NOMO-1 treated with DMSO at 0.1 percent for 48 hours (cell line): Measurements from ENCODE around the gene NUF2.
"Not testable (repeated sequence)": the region's sequence is repeated elsewhere in the genome, so short reads cannot be mapped to it uniquely, and the experiment has no call there.

Experiments
- DNase-seq: peaks from one replicate; lab custom pipeline; 2025; ENCODE audit not compliant: unreplicated experiment; lab: John Stamatoyannopoulos, UW

The NUF2 gene

DNA sequence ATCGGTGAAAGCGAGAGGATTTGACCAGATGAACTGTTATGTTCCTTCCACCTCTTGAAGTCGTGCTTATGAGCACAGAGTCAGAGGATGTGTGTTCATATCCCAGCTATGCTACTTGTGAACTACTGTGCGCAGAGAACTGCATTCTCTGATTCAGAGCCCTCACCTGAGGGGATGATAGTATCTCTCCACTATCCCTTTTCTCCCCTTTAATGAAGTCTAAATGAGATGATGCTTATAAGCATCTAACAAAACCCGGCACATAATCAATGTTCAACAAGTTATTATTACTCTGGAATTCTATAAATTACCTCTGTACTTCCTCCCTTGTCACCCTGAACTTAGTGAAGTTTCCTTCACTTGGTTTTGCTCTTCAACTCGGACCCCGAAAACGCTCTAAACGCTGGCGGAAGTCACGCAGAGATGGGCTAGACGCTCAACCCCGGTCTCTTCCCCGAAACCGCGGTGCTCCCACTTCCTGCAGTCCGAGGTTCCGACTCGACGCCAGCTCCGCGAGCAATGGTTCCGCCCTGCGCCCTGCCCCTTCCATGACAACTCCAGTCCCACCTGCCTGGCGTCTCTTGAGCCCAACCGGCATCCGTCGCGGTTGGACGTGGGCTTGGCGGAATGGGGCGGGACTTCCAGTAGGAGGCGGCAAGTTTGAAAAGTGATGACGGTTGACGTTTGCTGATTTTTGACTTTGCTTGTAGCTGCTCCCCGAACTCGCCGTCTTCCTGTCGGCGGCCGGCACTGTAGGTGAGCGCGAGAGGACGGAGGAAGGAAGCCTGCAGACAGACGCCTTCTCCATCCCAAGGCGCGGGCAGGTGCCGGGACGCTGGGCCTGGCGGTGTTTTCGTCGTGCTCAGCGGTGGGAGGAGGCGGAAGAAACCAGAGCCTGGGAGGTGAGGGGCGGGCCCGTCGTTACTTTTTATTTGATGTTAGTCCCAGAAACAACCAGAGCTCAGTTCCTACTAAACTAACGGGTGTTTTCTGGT is at the start of gene NUF2:
NUF2 (plus strand) TSS at position 644 of the 995 bp plus-strand sequence. CDS start 4,098 bp downstream, outside the sequence.
- peak; percentile 96 for DNase-seq

DNA sequence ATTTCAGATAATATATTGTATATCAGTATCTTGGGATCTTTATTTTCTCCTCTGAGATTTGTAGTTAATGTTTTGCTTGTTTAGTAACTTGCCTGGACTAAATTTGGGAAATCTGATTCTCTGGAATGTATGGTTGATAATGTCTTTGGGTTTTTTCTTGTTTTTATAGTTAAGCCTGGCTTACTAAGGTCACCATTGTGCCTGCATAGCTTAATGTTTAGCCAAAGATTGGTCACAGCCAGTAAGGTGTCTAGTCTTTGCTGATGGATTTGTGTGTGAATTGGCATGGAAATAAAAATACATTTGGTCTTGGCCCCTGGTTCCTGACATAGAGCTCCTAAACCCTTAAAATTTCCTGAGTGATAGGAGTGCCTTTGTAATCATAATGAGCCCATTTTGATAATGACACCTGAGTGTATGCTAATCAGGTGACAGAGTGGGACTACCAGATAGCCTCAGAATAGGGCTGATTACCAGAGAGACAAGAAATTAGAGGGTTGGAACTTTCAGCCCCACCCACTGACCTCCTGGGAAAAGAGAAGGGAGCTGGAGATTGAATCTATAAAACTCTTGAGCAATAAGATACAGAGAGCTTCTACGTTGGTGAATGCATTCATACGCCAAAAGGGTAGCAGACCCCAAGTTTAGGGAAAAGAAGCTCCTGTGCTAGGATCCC is 47.9 kb upstream of the NUF2 start:
- DNase-seq: no peak

DNA sequence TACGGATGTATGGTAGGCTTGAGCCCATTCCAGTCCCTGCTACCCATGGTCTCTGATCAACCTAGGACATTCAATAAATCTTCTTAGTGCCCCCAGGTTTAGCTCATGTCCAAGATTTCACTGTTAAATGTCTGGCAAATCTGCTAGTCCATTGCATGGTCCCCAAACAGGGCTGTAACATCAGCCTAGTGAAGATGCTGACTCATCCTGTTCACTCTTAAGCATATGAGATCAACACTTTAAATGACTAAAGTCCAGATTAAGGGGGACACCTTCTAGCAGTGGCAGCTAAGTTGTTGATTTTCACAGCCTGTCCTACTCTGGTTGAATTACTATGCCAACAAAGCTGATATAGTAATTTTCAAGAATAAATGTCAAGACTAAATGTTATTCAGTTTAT is 46.5 kb upstream of the NUF2 start:
- DNase-seq: no peak

DNA sequence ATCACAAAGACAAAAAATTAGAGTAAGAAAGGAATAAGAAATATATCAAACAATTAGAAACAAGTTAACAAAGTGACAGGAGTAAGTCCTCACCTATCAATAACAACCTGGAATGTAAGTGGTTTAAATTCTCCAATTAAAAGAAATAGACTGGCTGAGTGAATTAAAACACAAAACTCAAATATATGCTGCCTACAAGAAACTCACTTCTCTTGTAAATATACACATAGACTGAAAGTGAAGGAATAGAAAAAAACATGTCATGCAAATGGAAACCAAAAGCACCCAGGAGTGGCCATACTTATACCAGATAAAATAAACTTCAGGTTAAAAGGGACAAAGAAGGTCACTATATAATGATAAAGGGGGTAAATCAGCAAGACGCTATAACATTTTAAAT is 43.2 kb upstream of the NUF2 start:
- DNase-seq: no peak

DNA sequence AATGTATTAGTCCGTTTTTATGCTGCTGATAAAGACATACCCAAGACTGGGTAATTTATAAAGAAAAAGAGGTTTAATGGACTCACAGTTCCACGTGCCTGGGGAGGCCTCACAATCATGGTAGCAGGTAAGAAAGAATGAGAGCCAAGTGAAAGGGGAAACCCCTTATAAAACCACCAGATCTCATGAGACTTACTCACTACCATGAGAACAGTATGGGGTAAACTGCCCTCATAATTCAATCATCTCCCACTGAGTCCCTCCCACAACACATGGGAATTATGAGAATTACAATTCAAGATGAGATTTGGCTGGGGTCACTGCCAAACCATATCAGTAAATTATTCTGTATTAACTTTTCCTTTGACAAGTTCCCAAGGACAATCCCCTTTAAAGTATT is 36.9 kb upstream of the NUF2 start:
- DNase-seq: not testable (repeated sequence)

DNA sequence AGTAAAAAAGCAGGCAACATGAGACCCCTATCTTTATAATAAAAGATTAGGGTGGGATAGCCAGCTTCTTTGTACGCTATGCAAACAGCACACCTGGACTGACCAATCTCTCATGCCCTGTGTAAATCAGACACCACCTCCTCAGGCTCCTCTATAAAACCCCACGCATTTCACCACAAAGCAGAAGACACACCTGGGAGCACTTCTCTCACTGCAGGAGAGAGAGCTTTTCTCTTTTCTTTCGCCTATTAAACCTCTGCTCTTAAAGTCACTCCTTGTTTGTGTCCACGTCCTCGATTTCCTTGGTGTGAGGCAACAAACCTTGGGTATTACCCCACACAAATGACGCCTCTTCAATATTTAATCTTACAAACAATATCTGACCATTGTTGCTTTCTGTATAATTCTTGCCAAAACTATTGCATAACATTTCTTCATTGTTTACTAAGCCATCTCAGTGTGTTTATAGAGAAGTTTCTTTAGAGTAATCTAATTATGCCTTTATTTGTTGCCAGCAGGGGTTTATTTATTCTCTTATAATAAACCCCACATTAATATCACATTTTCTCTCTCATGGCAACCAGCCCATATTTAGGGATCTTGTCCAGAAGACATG is 31.6 kb upstream of the NUF2 start:
- no peak for DNase-seq

DNA sequence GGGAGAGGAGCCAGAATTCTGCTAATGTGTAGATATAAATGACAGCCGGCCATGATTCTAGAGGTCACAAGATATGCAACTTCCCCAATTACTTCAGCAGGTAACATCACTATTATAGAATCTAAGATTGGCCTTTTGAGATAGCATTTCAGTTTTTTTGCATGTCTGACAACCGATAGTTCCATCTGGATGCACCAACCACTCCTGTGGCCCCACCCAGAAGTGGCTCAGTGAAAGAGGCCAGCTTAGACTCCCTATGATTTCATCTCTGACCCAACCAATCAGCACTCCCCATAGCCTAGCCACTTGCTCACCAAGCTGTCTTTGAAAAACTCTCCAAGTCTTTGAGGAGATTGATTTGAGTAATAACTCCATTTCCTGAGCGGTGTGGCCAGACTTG is 30.3 kb upstream of the NUF2 start:
- DNase-seq: no peak

DNA sequence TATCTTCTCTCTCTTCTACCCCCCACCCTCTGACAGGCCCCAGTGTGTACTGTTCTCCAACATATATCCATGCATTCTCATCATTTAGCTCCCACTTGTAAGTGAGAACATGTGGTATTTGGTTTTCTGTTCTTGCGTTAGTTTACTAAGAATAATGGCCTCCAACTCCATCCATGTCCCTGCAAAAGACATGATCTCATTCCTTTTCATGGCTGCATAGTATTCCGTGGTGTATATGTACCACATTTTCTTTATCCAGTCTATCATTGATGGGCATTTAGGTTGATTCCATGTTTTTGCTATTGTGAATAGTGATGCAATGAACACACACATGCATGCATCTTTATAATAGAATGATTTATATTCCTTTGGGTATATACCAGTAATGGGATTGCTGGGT is 29.6 kb upstream of the NUF2 start:
- not testable (repeated sequence) for DNase-seq

DNA sequence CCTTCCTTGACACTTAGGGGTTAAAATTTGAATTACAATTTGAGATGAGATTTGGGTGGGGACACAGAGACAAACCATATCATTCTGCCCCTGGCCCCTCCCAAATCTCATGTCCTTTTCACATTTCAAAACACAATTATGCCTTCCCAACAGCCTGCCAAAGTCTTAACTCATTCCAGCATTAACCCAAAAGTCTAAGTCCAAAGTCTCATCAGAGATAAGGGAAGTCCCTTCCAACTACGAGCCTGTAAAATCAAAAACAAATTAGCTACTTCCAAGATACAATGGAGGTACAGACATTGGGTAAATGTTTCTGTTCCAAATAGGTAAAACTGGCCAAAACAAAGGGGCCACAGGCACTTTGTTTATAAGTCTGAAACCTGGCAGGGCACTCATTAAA is 28.3 kb upstream of the NUF2 start:
- not testable (repeated sequence) for DNase-seq

DNA sequence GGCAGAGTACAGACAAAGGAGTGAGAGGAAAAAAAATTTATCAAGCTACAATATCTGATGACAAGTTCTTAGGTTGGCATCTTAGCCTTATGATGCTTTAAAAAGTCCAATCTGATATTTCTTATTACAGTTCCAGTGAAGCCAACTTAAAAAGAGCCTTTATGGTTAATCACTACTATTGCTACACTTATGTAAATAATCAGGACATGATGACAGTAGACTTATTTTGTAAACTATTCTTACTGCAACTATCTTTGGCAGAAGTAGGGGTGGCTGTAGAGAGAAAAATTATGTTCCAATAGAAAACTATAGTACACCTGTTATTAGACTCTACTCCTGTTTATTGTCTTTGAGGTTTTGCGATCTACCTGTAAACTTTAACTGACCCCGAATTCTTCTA is 25.8 kb upstream of the NUF2 start:
- DNase-seq: no peak

DNA sequence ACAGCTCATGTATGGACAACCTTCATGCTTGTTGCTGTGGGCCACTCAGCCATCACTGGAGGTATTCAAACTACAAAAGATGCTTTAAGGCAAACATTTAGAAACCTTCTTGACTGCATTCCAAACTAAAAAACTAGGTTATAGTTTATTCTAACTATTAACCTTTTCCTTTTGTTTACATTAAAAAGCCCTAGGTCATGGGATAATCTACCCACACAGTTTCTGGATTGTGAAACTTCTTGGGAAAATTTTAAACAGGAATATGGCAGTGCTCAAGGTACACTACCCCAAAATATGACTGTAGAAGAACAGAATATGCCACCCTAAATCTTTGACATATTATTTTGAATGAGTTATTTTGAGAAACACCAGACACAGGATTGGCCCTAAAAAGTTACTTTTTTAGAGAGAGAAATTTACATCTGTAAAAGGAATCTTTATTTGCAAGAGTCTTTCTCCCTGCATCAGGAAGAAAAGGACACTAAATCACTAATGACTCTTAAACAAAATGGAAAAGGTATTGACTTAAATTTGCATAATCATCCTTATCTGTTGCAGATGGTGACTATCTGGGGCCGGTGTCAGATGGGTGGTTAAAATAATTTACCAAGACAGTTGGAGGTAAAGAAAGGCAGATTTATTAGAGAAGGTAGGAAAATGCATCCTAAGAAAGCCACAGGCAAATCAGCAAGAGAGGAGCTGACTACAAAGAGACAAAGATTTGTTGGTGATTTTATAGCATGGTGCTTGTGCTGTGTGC is 25.1 kb upstream of the NUF2 start:
- no peak for DNase-seq

DNA sequence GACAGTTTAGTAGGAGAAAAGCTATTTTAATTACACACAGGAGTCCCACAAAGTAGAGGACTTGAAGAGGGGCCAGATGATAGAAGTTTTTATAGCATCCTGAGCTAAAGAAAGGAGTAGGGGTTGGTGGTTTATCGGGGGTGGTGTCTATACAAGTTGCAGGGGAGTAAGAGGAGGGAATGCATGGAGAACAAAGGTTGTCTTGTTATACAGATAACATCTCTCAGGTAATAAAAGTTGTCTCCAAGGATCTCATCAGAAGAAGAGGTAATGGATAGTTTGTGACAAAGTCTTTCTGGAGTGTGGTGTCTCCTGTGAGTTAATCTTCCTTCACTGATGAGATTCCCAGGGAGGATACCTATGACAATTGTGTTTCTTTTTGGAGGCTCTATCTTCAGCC is 23.4 kb upstream of the NUF2 start:
- DNase-seq: no peak

DNA sequence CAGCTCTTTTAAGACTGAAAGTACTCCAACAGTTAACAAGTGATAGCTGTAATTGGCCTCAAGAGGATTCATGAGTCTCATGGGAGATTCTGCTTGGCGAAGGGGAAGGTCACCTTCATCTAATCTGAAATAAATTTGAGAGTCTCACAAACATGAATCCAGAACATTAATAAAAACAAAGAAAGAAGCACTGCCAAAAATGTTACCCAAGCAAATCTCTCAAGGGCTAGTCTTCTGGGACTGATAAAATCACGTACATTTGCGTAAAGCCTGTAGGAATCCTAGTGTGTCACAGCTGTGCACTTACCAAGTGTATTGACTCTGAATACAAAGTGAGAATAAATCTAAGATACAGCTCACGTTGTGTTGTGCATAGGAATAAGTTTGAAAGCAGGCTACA is 21.2 kb upstream of the NUF2 start:
- no peak for DNase-seq

DNA sequence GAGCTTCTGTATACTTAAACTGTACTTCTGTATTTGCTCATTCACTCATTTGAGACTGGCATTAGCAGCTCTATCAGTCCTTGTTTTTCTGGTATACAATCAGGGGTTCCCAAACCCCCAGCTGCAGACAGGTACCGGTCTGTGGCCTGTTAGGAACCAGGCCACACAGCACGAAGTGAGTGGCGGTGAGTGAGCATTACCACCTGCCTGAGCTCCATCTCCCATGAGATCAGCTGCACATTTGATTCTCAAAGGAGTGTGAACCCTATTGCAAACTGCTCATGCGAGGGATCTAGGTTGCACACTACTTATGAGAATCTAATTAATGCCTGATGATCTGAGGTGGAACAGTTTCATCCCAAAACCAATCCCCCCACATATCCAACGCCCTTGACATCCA is 18.2 kb upstream of the NUF2 start:
- no peak for DNase-seq

DNA sequence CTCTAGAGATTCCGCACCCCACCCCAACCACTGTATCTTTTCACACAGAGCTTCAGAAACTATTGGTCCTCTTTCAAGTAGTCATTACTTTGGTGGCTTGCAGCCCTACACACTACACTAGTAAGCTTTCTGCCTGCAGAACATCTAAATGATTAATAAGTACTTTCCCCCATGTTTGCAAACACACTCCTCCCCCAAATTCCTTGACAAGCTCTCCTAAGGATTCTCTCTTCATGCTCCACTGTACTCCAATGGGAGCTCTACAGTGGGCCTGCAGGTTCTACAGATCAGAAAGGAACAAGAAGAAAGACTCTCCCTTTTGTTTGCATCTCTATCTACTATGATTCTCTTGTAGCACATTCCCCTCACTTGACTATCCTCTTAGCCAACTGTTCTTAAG is 16.3 kb upstream of the NUF2 start:
- no peak for DNase-seq

DNA sequence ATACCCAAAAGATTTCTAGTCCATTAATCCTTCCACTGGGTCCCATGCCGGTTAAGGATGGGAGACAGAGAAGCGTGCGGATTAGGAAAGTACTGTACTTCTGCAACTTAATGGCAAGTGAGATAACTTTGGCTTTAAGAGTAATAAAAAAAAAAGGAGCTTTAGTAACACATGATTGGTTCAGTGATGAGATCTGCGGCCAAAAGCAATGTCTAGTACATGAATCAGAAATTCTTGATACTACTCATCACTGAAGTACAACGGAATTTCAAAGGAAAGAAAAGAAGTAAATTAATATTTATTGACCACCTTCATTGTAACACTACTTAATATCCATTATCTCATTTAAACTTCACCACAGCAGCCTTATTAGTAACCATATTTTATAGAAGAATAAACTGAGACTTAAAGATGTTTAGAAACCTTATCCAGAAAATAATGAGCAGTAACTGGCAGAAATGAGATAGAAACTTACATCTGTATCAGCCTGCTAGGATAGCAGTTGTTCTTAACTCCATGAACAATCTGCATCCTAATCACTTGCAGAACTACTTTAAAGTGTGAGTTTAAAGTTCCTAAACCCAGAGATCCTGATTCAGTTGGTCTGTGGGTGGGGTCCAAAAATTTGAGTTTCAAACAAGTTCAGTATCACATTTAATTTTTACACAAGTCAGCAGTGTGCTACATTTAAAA is 14.1 kb upstream of the NUF2 start:
- DNase-seq: no peak

DNA sequence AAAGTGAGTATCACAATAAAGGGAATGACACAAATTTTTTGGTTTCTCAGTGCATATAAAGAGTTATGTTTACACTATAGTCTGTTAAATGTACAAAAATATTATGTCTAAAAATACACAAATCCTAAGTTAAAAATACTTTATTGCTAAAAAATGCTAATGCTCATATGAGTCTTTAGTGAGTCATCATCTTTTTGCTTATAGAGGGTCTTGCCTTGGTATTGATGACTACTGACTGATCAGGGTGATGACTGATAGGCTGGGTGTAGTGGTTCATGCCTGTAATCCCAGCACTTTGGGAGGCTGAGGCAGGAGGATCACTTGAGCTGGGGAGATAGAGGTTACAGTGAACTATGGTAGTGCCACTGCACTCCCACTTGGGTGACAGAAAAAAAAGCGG is 12.9 kb upstream of the NUF2 start:
- no peak for DNase-seq

DNA sequence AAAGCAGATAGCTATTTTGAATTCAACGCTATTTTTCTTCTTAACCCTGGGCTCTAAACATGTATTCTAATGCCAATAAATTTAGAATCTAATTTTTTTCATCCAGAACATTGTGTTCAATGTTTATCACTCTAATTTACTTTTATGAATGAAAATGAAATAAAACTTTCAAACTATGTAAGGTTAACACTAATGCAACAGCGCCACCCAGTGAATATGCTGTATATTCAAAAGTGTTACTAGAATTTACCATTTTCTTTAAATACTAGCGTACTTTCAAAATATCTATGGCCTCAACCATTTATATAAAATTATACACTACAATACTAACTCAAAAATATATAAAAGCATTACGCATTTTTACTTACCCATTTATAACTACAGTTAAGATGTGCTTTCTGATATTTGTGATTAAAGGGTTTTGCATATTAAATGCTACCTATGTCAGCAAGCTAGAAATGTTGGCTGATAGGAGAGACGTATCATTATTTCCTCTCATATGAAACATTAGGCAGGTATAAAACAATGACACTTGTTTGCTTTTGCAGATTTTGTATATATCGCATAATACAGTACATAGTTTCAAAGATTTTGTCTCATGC is 5.9 kb upstream of the NUF2 start:
- DNase-seq: peak; percentile 9

DNA sequence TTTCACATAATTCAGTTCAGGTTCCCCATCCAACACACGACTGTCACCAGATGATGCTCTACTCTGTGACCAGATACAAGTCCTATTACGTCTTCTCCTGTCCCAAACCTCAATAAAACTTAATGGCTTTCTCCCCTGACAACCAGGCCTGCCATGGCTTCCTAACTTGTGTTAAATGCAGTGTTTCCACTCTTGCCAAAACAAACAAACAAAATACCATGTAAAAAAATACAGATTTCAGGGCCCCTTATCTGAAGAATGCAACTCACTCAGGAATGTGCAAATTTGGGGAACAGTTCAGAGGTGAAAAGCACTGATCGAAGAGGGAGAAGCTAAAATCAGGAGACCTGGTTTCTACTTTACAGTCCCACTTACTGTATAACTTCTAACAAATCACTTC is 863 bp upstream of the NUF2 start:
- DNase-seq: no peak

DNA sequence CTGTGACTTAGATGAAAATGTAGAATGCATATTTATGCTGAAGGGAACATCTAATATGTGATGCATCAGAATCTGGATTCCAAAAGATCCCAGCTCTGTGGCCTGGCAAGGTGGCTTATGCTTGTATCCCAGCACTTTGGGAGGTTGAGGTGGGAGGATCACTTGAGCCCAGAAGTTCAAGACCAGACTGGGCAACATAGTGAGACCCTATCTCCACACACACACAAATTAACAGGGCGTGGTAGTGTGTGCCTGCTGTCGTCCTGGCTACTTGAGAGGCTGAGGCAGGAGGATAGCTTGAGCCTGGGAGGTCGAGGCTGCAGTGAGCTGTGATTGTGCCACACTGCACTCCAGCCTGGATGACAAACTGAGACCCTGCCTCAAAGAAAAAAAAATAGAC is 1.6 kb downstream of the NUF2 start:
- DNase-seq: not testable (repeated sequence)
